Measurements from ENCODE around the gene ADGRV1.
"Not testable (repeated sequence)": the region's sequence is repeated elsewhere in the genome, so short reads cannot be mapped to it uniquely, and the experiment has no call there.

Gene ADGRV1

GRCh38 chr5:90777959-90778358 is 219.4 kb downstream of the ADGRV1 start:
- in situ Hi-C loops (cut with HindIII; ENCODE audit: low pct_ligation_motif_present, low pct_unique_long_range_greater_than_20kb, low sequenced_read_pairs): no loop called here
- no peak for DNase-seq

GRCh38 chr5:90783460-90784333 is 225.1 kb downstream of the ADGRV1 start:
- in situ Hi-C loops (cut with HindIII; ENCODE audit: low pct_ligation_motif_present, low pct_unique_long_range_greater_than_20kb, low sequenced_read_pairs): no loop called here
- DNase-seq: peak; percentile 65

GRCh38 chr5:90786756-90787155 is 228.2 kb downstream of the ADGRV1 start:
- no peak for DNase-seq
- in situ Hi-C loops (cut with HindIII; ENCODE audit: low pct_ligation_motif_present, low pct_unique_long_range_greater_than_20kb, low sequenced_read_pairs): no loop called here

- peak; percentile 4 for DNase-seq
- in situ Hi-C loops (cut with HindIII; ENCODE audit: low pct_ligation_motif_present, low pct_unique_long_range_greater_than_20kb, low sequenced_read_pairs): no loop called here
Measured at GRCh38 chr5:90792725-90793124, 234.1 kb downstream of the ADGRV1 start.

- in situ Hi-C loops (cut with HindIII; ENCODE audit: low pct_ligation_motif_present, low pct_unique_long_range_greater_than_20kb, low sequenced_read_pairs): no loop called here
- no peak for DNase-seq
Measured at GRCh38 chr5:90793183-90793582, 234.6 kb downstream of the ADGRV1 start.

- DNase-seq; in situ Hi-C loops (cut with HindIII; ENCODE audit: low pct_ligation_motif_present, low pct_unique_long_range_greater_than_20kb, low sequenced_read_pairs): not testable (repeated sequence)
Measured at GRCh38 chr5:90796919-90797318, 238.3 kb downstream of the ADGRV1 start.

- DNase-seq; in situ Hi-C loops (cut with HindIII; ENCODE audit: low pct_ligation_motif_present, low pct_unique_long_range_greater_than_20kb, low sequenced_read_pairs): not testable (repeated sequence)
Measured at GRCh38 chr5:90800082-90800481, 241.5 kb downstream of the ADGRV1 start.

GRCh38 chr5:90800515-90800914 is 241.9 kb downstream of the ADGRV1 start:
- DNase-seq; in situ Hi-C loops (cut with HindIII; ENCODE audit: low pct_ligation_motif_present, low pct_unique_long_range_greater_than_20kb, low sequenced_read_pairs): not testable (repeated sequence)

GRCh38 chr5:90802474-90803317 is 244.1 kb downstream of the ADGRV1 start:
- DNase-seq: peak; percentile 61
- in situ Hi-C loops (cut with HindIII; ENCODE audit: low pct_ligation_motif_present, low pct_unique_long_range_greater_than_20kb, low sequenced_read_pairs): no loop called here

- in situ Hi-C loops (cut with HindIII; ENCODE audit: low pct_ligation_motif_present, low pct_unique_long_range_greater_than_20kb, low sequenced_read_pairs): no loop called here
Measured at GRCh38 chr5:90803381-90803780, 244.8 kb downstream of the ADGRV1 start.

GRCh38 chr5:90803876-90804275 is 245.3 kb downstream of the ADGRV1 start:
- in situ Hi-C loops (cut with HindIII; ENCODE audit: low pct_ligation_motif_present, low pct_unique_long_range_greater_than_20kb, low sequenced_read_pairs): no loop called here
- no peak for DNase-seq

More at GRCh38 chr5:90803381-90803780, 244.8 kb downstream of the ADGRV1 start:
- DNase-seq: no peak

GRCh38 chr5:90807496-90807895 is 248.9 kb downstream of the ADGRV1 start:
- in situ Hi-C loops (cut with HindIII; ENCODE audit: low pct_ligation_motif_present, low pct_unique_long_range_greater_than_20kb, low sequenced_read_pairs): no loop called here
- no peak for DNase-seq

GRCh38 chr5:90809311-90810056 is 250.9 kb downstream of the ADGRV1 start:
- in situ Hi-C loops (cut with HindIII; ENCODE audit: low pct_ligation_motif_present, low pct_unique_long_range_greater_than_20kb, low sequenced_read_pairs): no loop called here
- no peak for DNase-seq

- DNase-seq: no peak
- in situ Hi-C loops (cut with HindIII; ENCODE audit: low pct_ligation_motif_present, low pct_unique_long_range_greater_than_20kb, low sequenced_read_pairs): no loop called here
Measured at GRCh38 chr5:90810211-90810610, 251.6 kb downstream of the ADGRV1 start.

GRCh38 chr5:90813392-90813791 is 254.8 kb downstream of the ADGRV1 start:
- in situ Hi-C loops (cut with HindIII; ENCODE audit: low pct_ligation_motif_present, low pct_unique_long_range_greater_than_20kb, low sequenced_read_pairs): no loop called here
- no peak for DNase-seq

- in situ Hi-C loops (cut with HindIII; ENCODE audit: low pct_ligation_motif_present, low pct_unique_long_range_greater_than_20kb, low sequenced_read_pairs); DNase-seq: not testable (repeated sequence)
Measured at GRCh38 chr5:90822062-90822461, 263.5 kb downstream of the ADGRV1 start.

- DNase-seq: no peak
- in situ Hi-C loops (cut with HindIII; ENCODE audit: low pct_ligation_motif_present, low pct_unique_long_range_greater_than_20kb, low sequenced_read_pairs): no loop called here
Measured at GRCh38 chr5:90824436-90824835, 265.8 kb downstream of the ADGRV1 start.

GRCh38 chr5:90830058-90830457 is 271.5 kb downstream of the ADGRV1 start:
- no peak for DNase-seq
- in situ Hi-C loops (cut with HindIII; ENCODE audit: low pct_ligation_motif_present, low pct_unique_long_range_greater_than_20kb, low sequenced_read_pairs): no loop called here

GRCh38 chr5:90833753-90834152 is 275.2 kb downstream of the ADGRV1 start:
- no peak for DNase-seq
- in situ Hi-C loops (cut with HindIII; ENCODE audit: low pct_ligation_motif_present, low pct_unique_long_range_greater_than_20kb, low sequenced_read_pairs): no loop called here
